ENCODE measurements around the gene PLEKHA7.
"Not testable (repeated sequence)": the region's sequence is repeated elsewhere in the genome, so short reads cannot be mapped to it uniquely, and the experiment has no call there.

The PLEKHA7 gene, protein sequence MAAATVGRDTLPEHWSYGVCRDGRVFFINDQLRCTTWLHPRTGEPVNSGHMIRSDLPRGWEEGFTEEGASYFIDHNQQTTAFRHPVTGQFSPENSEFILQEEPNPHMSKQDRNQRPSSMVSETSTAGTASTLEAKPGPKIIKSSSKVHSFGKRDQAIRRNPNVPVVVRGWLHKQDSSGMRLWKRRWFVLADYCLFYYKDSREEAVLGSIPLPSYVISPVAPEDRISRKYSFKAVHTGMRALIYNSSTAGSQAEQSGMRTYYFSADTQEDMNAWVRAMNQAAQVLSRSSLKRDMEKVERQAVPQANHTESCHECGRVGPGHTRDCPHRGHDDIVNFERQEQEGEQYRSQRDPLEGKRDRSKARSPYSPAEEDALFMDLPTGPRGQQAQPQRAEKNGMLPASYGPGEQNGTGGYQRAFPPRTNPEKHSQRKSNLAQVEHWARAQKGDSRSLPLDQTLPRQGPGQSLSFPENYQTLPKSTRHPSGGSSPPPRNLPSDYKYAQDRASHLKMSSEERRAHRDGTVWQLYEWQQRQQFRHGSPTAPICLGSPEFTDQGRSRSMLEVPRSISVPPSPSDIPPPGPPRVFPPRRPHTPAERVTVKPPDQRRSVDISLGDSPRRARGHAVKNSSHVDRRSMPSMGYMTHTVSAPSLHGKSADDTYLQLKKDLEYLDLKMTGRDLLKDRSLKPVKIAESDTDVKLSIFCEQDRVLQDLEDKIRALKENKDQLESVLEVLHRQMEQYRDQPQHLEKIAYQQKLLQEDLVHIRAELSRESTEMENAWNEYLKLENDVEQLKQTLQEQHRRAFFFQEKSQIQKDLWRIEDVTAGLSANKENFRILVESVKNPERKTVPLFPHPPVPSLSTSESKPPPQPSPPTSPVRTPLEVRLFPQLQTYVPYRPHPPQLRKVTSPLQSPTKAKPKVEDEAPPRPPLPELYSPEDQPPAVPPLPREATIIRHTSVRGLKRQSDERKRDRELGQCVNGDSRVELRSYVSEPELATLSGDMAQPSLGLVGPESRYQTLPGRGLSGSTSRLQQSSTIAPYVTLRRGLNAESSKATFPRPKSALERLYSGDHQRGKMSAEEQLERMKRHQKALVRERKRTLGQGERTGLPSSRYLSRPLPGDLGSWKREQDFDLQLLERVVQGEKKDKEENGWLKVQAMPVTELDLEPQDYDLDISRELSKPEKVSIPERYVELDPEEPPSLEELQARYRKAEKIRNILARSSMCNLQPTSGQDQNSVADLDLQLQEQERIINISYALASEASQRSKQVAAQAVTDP

DNA sequence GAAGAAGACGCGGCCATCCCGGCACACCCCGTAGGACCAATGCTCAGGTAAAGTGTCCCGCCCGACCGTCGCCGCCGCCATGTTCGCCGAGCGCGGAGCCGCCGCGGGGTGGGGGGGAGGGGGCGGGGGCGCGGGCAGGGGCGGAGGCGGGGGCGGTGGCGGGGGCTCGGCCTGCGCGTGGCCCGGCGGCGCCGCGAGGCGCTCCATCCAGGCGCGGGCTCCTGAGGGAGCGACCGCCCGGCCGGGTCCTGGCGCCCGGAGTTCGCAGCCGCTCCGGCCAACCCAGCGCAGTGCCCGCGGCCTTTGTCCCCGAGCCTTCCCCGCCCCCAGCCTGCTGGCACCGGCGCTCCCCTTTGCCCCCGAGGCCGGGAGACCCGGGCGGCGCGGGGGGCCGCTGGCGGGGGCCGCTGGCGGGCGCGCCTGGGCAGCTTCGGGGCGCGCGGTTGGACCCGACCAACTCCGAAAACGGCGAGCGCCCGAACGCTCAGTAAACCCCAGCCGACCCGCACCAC, at the start of gene PLEKHA7:
PLEKHA7 (minus strand) TSS at position 94 of the 512 bp plus-strand sequence; CDS start at position 81, 13 bp downstream.
- Histone ChIP-seq H3K9ac (ENCODE audit: low read length in 5 of 5) (peak within 1 kb of the TSS in 4 of 5 donors; percentile 66 to 82 (median 70)), H3K9me3 (ENCODE audit: control insufficient read depth in 5 of 5, low read length in 5 of 5) (no peaks in the 10 kb centered on the region), H3K27ac (ENCODE audit: low read depth, low read length) (peak within 1 kb of the TSS; percentile 86), H3K4me3 (ENCODE audit: low read depth in 1 of 5, low read length in 5 of 5) (peak within 1 kb of the TSS; percentile 72 to 82 (median 78)), H3K4me1 (ENCODE audit: control insufficient read depth in 5 of 5, insufficient read depth in 5 of 5, low read length in 5 of 5) (peaks cover 0 to 23% (median 17%) of the 10 kb centered on the region in 5 donors), H3K27me3 (ENCODE audit: control insufficient read depth in 5 of 5, insufficient read depth in 4 of 5, low read length in 5 of 5) (peaks cover 0 to 4% (median 0%) of the 10 kb centered on the region in 5 donors), H3K36me3 (ENCODE audit: control insufficient read depth in 5 of 5, insufficient read depth in 5 of 5, low read length in 5 of 5) (no peaks in the 10 kb centered on the region)

DNA sequence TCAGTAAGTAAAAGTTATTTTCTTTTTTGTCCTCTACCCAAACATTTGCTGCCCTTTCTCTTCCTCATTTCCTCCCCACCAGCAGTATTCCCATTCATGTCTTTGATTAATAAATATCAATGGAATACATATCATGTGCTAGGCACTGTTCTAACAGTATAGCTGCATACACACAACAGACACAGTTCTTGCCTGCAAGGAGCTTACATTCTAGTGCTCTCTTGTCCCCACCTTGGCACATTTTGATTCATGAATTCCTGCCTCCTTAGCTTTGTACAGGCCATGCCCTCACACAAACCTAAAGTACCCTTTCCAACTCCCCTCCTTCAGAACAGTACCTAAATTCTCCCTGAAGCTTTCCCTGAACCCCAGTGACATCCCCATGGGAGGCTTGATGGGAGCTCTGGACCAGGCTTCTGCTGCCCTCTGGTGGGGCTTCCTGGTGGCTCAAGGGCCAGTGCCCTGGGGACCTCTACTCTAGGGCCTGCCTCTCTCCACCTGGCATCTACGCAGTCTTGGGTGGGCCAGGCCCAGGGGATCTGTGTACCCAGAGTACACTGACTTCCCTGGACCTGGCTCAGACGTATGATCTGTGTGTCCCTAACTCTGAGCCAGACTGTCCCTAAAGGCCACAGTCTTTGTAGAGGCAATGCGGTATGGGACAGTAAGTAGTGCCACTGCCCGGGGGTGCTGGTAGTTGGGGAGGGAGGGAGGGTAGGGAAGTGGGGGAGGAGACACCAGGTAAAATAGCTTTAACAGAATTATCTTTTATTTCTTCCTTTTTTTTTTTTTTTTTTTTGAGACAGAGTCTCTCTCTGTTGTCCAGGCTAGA, 49.2 kb upstream of the PLEKHA7 start:
- no peaks in the 10 kb centered on the region for H3K4me1 ChIP-seq (ENCODE audit: control insufficient read depth in 5 of 5, insufficient read depth in 5 of 5, low read length in 5 of 5)
- H3K9ac ChIP-seq (ENCODE audit: low read length in 5 of 5) = no peak overlapping the region
- no peaks in the 10 kb centered on the region for H3K9me3 ChIP-seq (ENCODE audit: control insufficient read depth in 5 of 5, low read length in 5 of 5)
- H3K4me3 ChIP-seq (ENCODE audit: low read depth in 1 of 5, low read length in 5 of 5) = no peak overlapping the region
- no peaks in the 10 kb centered on the region for H3K36me3 ChIP-seq (ENCODE audit: control insufficient read depth in 5 of 5, insufficient read depth in 5 of 5, low read length in 5 of 5)
- no peaks in the 10 kb centered on the region for H3K27me3 ChIP-seq (ENCODE audit: control insufficient read depth in 5 of 5, insufficient read depth in 4 of 5, low read length in 5 of 5)
- H3K27ac ChIP-seq (ENCODE audit: low read depth, low read length) = no peak overlapping the region

DNA sequence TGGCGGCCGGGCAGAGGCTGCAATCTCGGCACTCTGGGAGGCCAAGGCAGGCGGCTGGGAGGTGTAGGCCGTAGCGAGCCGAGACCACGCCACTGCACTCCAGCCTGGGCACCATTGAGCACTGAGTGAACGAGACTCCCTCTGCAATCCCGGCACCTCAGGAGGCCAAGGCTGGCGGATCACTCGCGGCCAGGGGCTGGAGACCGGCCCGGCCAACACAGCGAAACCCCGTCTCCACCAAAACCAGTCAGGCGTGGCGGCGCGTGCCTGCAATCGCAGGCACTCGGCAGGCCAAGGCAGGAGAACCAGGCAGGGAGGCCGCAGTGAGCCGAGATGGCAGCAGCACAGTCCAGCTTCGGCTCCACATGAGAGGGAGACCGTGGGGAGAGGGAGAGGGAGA, 36.9 kb upstream of the PLEKHA7 start:
- not testable (repeated sequence) for H3K4me1 ChIP-seq (ENCODE audit: control insufficient read depth in 5 of 5, insufficient read depth in 5 of 5, low read length in 5 of 5); H3K9me3 ChIP-seq (ENCODE audit: control insufficient read depth in 5 of 5, low read length in 5 of 5); H3K9ac ChIP-seq (ENCODE audit: low read length in 5 of 5); H3K27me3 ChIP-seq (ENCODE audit: control insufficient read depth in 5 of 5, insufficient read depth in 4 of 5, low read length in 5 of 5); H3K27ac ChIP-seq (ENCODE audit: low read depth, low read length); H3K36me3 ChIP-seq (ENCODE audit: control insufficient read depth in 5 of 5, insufficient read depth in 5 of 5, low read length in 5 of 5); H3K4me3 ChIP-seq (ENCODE audit: low read depth in 1 of 5, low read length in 5 of 5)

DNA sequence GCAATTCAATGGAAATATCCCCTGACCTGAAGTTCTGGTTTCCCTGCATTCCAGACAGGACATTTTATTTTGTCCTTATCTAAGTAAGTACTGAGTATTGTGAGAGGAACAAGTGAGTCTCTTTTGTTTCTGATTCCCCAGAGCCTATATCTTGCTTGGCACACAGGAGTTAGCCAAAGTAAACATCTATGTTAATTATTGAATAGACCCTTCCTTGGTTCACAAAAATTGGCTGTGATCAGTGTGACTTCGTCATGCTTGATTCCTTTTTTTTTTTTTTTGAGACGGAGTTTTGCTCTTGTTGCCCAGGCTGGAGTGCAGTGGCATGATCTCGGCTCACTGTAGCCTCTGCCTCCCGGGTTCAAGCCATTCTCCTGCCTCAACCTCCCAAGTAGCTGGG, 34.3 kb upstream of the PLEKHA7 start:
- H3K4me1 ChIP-seq (ENCODE audit: control insufficient read depth in 5 of 5, insufficient read depth in 5 of 5, low read length in 5 of 5); H3K4me3 ChIP-seq (ENCODE audit: low read depth in 1 of 5, low read length in 5 of 5); H3K27ac ChIP-seq (ENCODE audit: low read depth, low read length); H3K9me3 ChIP-seq (ENCODE audit: control insufficient read depth in 5 of 5, low read length in 5 of 5); H3K9ac ChIP-seq (ENCODE audit: low read length in 5 of 5); H3K36me3 ChIP-seq (ENCODE audit: control insufficient read depth in 5 of 5, insufficient read depth in 5 of 5, low read length in 5 of 5); H3K27me3 ChIP-seq (ENCODE audit: control insufficient read depth in 5 of 5, insufficient read depth in 4 of 5, low read length in 5 of 5): not testable (repeated sequence)

DNA sequence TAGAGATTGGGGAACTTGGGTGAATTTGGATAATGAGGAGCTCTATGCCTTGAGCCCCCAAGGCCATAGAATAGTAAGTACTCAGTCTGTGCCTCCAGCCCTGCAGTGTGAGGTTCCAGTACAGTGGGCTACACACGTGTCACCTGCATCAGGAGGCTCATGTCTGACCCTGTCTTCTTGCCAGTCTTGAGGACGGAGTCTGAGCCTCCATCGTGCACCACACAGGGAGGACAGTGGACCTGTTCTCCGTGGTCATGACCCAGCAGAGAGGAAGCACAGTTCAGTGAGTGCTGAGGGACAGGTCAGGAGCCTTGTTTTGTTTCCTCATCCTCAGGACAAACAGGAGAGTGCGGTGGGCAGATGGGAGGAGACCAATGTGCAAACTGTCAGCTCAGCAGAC, 32.5 kb upstream of the PLEKHA7 start:
- Histone ChIP-seq H3K9ac (ENCODE audit: low read length in 5 of 5) (no peak overlapping the region), H3K27me3 (ENCODE audit: control insufficient read depth in 5 of 5, insufficient read depth in 4 of 5, low read length in 5 of 5) (no peaks in the 10 kb centered on the region), H3K36me3 (ENCODE audit: control insufficient read depth in 5 of 5, insufficient read depth in 5 of 5, low read length in 5 of 5) (no peaks in the 10 kb centered on the region), H3K9me3 (ENCODE audit: control insufficient read depth in 5 of 5, low read length in 5 of 5) (no peaks in the 10 kb centered on the region), H3K4me1 (ENCODE audit: control insufficient read depth in 5 of 5, insufficient read depth in 5 of 5, low read length in 5 of 5) (peaks cover 0 to 2% (median 0%) of the 10 kb centered on the region in 5 donors), H3K27ac (ENCODE audit: low read depth, low read length) (no peak overlapping the region), H3K4me3 (ENCODE audit: low read depth in 1 of 5, low read length in 5 of 5) (no peak overlapping the region)

DNA sequence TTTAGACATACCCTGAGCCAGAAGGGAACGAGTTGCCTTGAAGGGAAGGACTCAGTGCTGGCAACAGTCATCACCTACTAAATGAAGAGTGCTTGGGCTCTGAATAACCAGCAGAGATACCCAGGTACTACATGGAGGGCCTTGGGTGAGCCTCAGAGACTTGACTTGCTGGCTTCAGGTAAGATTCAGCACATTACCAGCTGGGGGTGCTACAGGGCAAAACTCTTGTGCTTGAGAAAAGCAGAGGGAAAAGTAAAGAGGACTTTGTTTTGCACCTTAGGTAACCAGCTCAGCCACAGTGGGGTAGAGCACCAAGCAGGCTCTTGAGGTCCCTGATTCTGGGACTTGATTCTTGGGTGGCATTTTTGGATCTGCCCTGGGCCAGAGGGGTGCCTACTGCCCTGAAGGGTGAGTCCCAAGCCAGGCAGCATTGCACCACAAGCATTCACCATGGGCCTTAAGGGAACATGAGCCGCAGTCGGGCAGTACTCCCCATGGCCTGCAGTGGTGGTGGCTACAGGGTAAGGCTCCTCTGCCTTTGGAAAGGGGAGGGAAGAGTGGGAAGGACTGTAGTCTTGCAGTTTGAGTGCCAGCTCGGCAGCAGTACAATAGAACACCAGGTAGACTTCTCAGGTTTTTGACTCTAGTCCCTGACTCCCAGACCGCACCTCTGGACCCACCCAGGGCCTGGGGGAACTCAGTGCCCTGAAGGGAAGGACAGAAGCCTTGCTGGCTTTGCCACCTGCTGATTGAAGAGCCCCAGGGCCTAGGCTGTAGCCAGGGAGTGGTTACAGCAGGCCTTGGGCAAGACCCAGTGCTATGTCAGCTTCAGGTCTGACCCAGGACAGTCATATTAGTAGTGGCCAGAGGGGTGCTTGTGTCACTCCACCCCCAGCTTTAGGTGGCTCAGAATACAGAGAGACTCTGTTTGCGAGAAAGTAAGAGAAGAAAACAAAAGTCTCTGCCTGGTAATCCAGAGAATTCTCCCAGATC, 22.7 kb upstream of the PLEKHA7 start:
- Histone ChIP-seq H3K9ac (ENCODE audit: low read length in 5 of 5) (no peak overlapping the region), H3K36me3 (ENCODE audit: control insufficient read depth in 5 of 5, insufficient read depth in 5 of 5, low read length in 5 of 5) (no peaks in the 10 kb centered on the region), H3K27me3 (ENCODE audit: control insufficient read depth in 5 of 5, insufficient read depth in 4 of 5, low read length in 5 of 5) (no peaks in the 10 kb centered on the region), H3K27ac (ENCODE audit: low read depth, low read length) (no peak overlapping the region), H3K4me3 (ENCODE audit: low read depth in 1 of 5, low read length in 5 of 5) (no peak overlapping the region), H3K9me3 (ENCODE audit: control insufficient read depth in 5 of 5, low read length in 5 of 5) (no peaks in the 10 kb centered on the region), H3K4me1 (ENCODE audit: control insufficient read depth in 5 of 5, insufficient read depth in 5 of 5, low read length in 5 of 5) (no peaks in the 10 kb centered on the region)

DNA sequence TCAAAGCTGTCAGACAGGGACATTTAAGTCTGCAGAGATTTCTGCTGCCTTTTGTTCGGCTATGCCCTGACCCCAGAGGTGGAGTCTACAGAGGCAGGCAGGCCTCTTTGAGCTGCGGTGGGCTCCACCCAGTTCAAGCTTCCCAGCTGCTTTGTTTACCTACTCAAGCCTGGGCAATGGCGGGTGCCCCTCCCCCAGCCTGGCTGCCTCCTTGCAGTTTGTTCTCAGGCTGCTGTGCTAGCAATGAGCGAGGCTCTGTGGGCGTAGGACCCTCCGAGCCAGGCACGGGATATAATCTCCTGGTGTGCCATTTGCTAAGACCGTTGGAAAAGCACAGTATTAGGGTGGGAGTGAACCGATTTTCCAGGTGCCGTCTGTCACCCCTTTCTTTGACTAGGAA, 19.8 kb upstream of the PLEKHA7 start:
- not testable (repeated sequence) for H3K9ac ChIP-seq (ENCODE audit: low read length in 5 of 5); H3K4me3 ChIP-seq (ENCODE audit: low read depth in 1 of 5, low read length in 5 of 5); H3K36me3 ChIP-seq (ENCODE audit: control insufficient read depth in 5 of 5, insufficient read depth in 5 of 5, low read length in 5 of 5); H3K27me3 ChIP-seq (ENCODE audit: control insufficient read depth in 5 of 5, insufficient read depth in 4 of 5, low read length in 5 of 5); H3K27ac ChIP-seq (ENCODE audit: low read depth, low read length); H3K4me1 ChIP-seq (ENCODE audit: control insufficient read depth in 5 of 5, insufficient read depth in 5 of 5, low read length in 5 of 5); H3K9me3 ChIP-seq (ENCODE audit: control insufficient read depth in 5 of 5, low read length in 5 of 5)

DNA sequence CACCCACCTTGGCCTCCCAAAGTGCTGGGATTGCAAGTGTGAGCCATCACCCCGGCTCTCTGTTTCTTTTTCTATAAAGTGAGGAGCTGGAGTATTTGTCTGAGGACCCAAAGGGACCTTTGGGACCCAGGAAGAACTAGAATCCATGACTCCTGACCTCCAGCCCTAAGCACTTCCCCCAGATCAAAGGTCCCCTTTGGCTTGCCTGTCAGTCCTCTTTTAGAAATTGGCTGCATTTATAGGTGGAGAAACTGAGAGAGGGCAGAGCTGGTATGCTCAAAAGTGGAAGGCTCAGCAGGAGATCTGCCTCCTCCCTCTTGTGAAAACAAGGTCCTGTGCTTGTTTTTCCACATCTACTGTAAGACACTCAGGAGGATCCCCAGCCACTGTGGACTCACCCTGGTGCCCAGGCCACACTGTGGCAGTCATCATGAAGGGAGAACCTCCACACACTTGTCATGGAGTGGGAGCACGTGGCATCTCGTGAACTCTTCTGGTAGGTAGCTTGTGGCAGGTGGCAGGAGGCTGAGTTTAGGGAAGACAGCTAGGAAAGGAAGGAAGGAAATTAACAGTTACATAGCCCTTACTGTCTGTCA, 12.4 kb upstream of the PLEKHA7 start:
- no peaks in the 10 kb centered on the region for H3K27me3 ChIP-seq (ENCODE audit: control insufficient read depth in 5 of 5, insufficient read depth in 4 of 5, low read length in 5 of 5)
- peaks cover 0 to 6% (median 3%) of the 10 kb centered on the region in 5 donors for H3K36me3 ChIP-seq (ENCODE audit: control insufficient read depth in 5 of 5, insufficient read depth in 5 of 5, low read length in 5 of 5)
- peaks cover 0 to 1% (median 0%) of the 10 kb centered on the region in 5 donors for H3K4me1 ChIP-seq (ENCODE audit: control insufficient read depth in 5 of 5, insufficient read depth in 5 of 5, low read length in 5 of 5)

More for the DNA sequence above, 12.4 kb upstream of the PLEKHA7 start:
- Histone ChIP-seq H3K9ac (ENCODE audit: low read length in 5 of 5) (no peak overlapping the region), H3K9me3 (ENCODE audit: control insufficient read depth in 5 of 5, low read length in 5 of 5) (no peaks in the 10 kb centered on the region), H3K4me3 (ENCODE audit: low read depth in 1 of 5, low read length in 5 of 5) (no peak overlapping the region), H3K27ac (ENCODE audit: low read depth, low read length) (no peak overlapping the region)

All from subcutaneous abdominal adipose tissue (tissue), 5 donors.